H9 (cell line): ENCODE results near the gene PRKAG2. TPM values are rescaled to one million over a fixed set of nuclear protein-coding genes. Genes with fewer than 3 reads are reported as not detected.

Experiments
- DNase-seq: peaks from one replicate; pipeline ENCODE4 v3.0.0-alpha.2; 2017
- H2AFZ ChIP-seq: one replicate; pipeline ENCODE4 v1.6.1; 2013; ENCODE audit warnings: mild to moderate bottlenecking, low read length, control low read depth, moderate library complexity
- H2AK5ac ChIP-seq: 2 replicates; pipeline ENCODE4 v1.6.1; 2013; ENCODE audit warnings: low read length, control low read depth, mixed read lengths; ENCODE audit not compliant: insufficient read length
- H2BK120ac ChIP-seq: one replicate; pipeline ENCODE4 v1.6.1; 2013; ENCODE audit warnings: low read depth, mild to moderate bottlenecking, low read length, control low read depth, inconsistent platforms; ENCODE audit not compliant: poor library complexity, severe bottlenecking
- H2BK12ac ChIP-seq: 2 replicates; pipeline ENCODE4 v1.6.1; 2013; ENCODE audit warnings: low read length, control low read depth, mixed read lengths, low read depth; ENCODE audit not compliant: insufficient read length
- H2BK15ac ChIP-seq: 2 replicates; pipeline ENCODE4 v1.6.1; 2013; ENCODE audit warnings: low read depth, low read length, control low read depth
- H2BK20ac ChIP-seq: one replicate; pipeline ENCODE4 v1.6.1; 2013; ENCODE audit warnings: low read depth, mild to moderate bottlenecking, low read length, control low read depth, inconsistent platforms; ENCODE audit not compliant: poor library complexity, severe bottlenecking
- H2BK5ac ChIP-seq: 2 replicates; pipeline ENCODE4 v1.6.1; 2013; ENCODE audit warnings: low read length, control low read depth, mixed read lengths; ENCODE audit not compliant: insufficient read length
- H3K14ac ChIP-seq: 2 replicates; pipeline ENCODE4 v1.6.1; 2013; ENCODE audit warnings: low read length, control low read depth; ENCODE audit not compliant: insufficient read depth
- H3K18ac ChIP-seq: 2 replicates; pipeline ENCODE4 v1.6.1; 2013; ENCODE audit warnings: low read depth, mild to moderate bottlenecking, mixed read lengths, low read length, control low read depth; ENCODE audit not compliant: insufficient read length
- H3K23ac ChIP-seq: 2 replicates; pipeline ENCODE4 v1.6.1; 2013; ENCODE audit warnings: low read length, control low read depth, mixed read lengths, low read depth; ENCODE audit not compliant: insufficient read length
- H3K23me2 ChIP-seq: 2 replicates; pipeline ENCODE4 v1.6.1; 2013; ENCODE audit warnings: low read depth, mild to moderate bottlenecking, mixed read lengths, low read length, control low read depth; ENCODE audit not compliant: insufficient read length, poor library complexity, severe bottlenecking
- H3K27ac ChIP-seq: 2 replicates; pipeline ENCODE4 v1.5.1; 2013; ENCODE audit warnings: low read length, control low read depth, mixed read lengths, low read depth; ENCODE audit not compliant: insufficient read length
- H3K27me3 ChIP-seq: 2 replicates; pipeline ENCODE4 v1.6.1; 2013; ENCODE audit warnings: low read length, control low read depth, inconsistent platforms; ENCODE audit not compliant: insufficient read depth
- H3K4ac ChIP-seq: 2 replicates; pipeline ENCODE4 v1.6.1; 2013; ENCODE audit warnings: low read depth, mild to moderate bottlenecking, control low read depth, inconsistent platforms, low read length, moderate library complexity
- H3K4me1 ChIP-seq: 2 replicates; pipeline ENCODE4 v1.6.1; 2013; ENCODE audit warnings: low read length, control low read depth, inconsistent platforms; ENCODE audit not compliant: insufficient read depth
- H3K4me2 ChIP-seq: 2 replicates; pipeline ENCODE4 v1.6.1; 2013; ENCODE audit warnings: low read length, control low read depth, mixed read lengths; ENCODE audit not compliant: insufficient read length, insufficient read depth
- H3K56ac ChIP-seq: 2 replicates; pipeline ENCODE4 v1.6.1; 2013; ENCODE audit warnings: low read depth, mild to moderate bottlenecking, mixed read lengths, low read length, control low read depth; ENCODE audit not compliant: insufficient read length
- H3K79me1 ChIP-seq: 2 replicates; pipeline ENCODE4 v1.6.1; 2013; ENCODE audit warnings: low read depth, mild to moderate bottlenecking, moderate library complexity, low read length, control low read depth, inconsistent platforms; ENCODE audit not compliant: insufficient read depth, poor library complexity, severe bottlenecking
- H3K79me2 ChIP-seq: 2 replicates; pipeline ENCODE4 v1.6.1; 2013; ENCODE audit warnings: low read length, control low read depth, inconsistent platforms; ENCODE audit not compliant: insufficient read depth
- H3K9ac ChIP-seq: 2 replicates; pipeline ENCODE4 v1.6.1; 2013; ENCODE audit warnings: low read length, control low read depth, mixed read lengths; ENCODE audit not compliant: insufficient read length; ENCODE audit errors: extremely low read depth
- H3K9me3 ChIP-seq: one replicate; pipeline ENCODE4 v1.6.1; 2013; ENCODE audit warnings: low read depth, low read length, inconsistent platforms; ENCODE audit not compliant: control insufficient read depth
- H3T11ph ChIP-seq: one replicate; pipeline ENCODE4 v1.6.1; 2013; ENCODE audit warnings: mild to moderate bottlenecking, low read length, control low read depth, inconsistent platforms
- H4K20me1 ChIP-seq: one replicate; pipeline ENCODE4 v1.6.1; 2013; ENCODE audit not compliant: control insufficient read depth, insufficient read length, insufficient read depth
- H4K5ac ChIP-seq: 2 replicates; pipeline ENCODE4 v1.6.1; 2013; ENCODE audit warnings: low read depth, mild to moderate bottlenecking, mixed read lengths, low read length, control low read depth; ENCODE audit not compliant: insufficient read length
- H4K8ac ChIP-seq: replicated peaks from 2 replicates; pipeline ENCODE4 v1.6.1; 2013; ENCODE audit warnings: low read length, control low read depth, mixed read lengths, low read depth; ENCODE audit not compliant: insufficient read length
- H4K91ac ChIP-seq: 2 replicates; pipeline ENCODE4 v1.6.1; 2013; ENCODE audit warnings: low read depth, mild to moderate bottlenecking, moderate library complexity, mixed read lengths, low read length, control low read depth; ENCODE audit not compliant: insufficient read length
- H3K27ac Mint-ChIP-seq, 3 experiments: 2 replicates in 2 of 3; 3 replicates in 1 of 3; pipeline ENCODE4 v1.8.0; 2020 to 2021; ENCODE audit warnings: mixed read lengths in 3 of 3, mild to moderate bottlenecking in 1 of 3, moderate library complexity in 1 of 3
- H3K27me3 Mint-ChIP-seq: 2 replicates; pipeline ENCODE4 v1.8.0; 2021; ENCODE audit warnings: low read depth, mild to moderate bottlenecking, moderate library complexity, mixed read lengths
- H3K36me3 Mint-ChIP-seq, 3 experiments: 2 replicates in 2 of 3; 3 replicates in 1 of 3; pipeline ENCODE4 v1.8.0; 2020 to 2021; ENCODE audit warnings: low read depth in 3 of 3, mixed read lengths in 3 of 3; ENCODE audit not compliant: insufficient read depth in 1 of 3
- H3K4me1 Mint-ChIP-seq, 2 experiments: 2 replicates each; pipeline ENCODE4 v1.8.0; 2020; ENCODE audit warnings: mixed read lengths in 2 of 2
- H3K4me3 Mint-ChIP-seq, 2 experiments: 2 replicates in 1 of 2; 3 replicates in 1 of 2; pipeline ENCODE4 v1.8.0; 2020 to 2021; ENCODE audit warnings: mild to moderate bottlenecking in 2 of 2, mixed read lengths in 2 of 2, moderate library complexity in 1 of 2
- H3K9me3 Mint-ChIP-seq, 2 experiments: 2 replicates in 1 of 2; 3 replicates in 1 of 2; pipeline ENCODE4 v1.8.0; 2020; ENCODE audit warnings: mild to moderate bottlenecking in 2 of 2, mixed read lengths in 2 of 2, moderate library complexity in 1 of 2
- CTCF ChIP-seq: fragments of 200-600 bp; sonication (generic); conservative IDR thresholded peaks from 3 replicates; pipeline ENCODE4 v1.8.0; 2021; ENCODE audit warnings: antibody characterized with exemption, mild to moderate bottlenecking
- WGBS: extraction: QIAGEN DNeasy Blood & Tissue Kit; methylation state at CpG from one replicate; pipeline ENCODE4 v1.1.7; 2013; ENCODE audit warnings: missing lambda C conversion rate, low lambda C conversion rate, mixed read lengths; ENCODE audit not compliant: insufficient read length; ENCODE audit errors: extremely low coverage; 5-methylcytosine and 5-hydroxymethylcytosine counted together
- total RNA-seq: library from RNA; stranded (reverse); gene quantifications from 2 replicates; pipeline ENCODE4 v1.2.1, GENCODE V29; 2021

PRKAG2 gene
- total RNA-seq, 1 experiment from 2014 or later, result 11.8 TPM

GRCh38 chr7:151890355-151891004, 13.6 kb upstream of the PRKAG2 start:
- no peaks in the 10 kb centered on the region for H4K20me1 ChIP-seq
- no peak overlapping the region for H4K91ac ChIP-seq
- H3K14ac ChIP-seq, result no peak overlapping the region
- Mint-ChIP-seq H3K27ac (no peak overlapping the region), H3K36me3 (no peaks in the 10 kb centered on the region), H3K27me3 (peaks cover 58% of the 10 kb centered on the region), H3K9me3 (no peaks in the 10 kb centered on the region), H3K4me3 (no peak overlapping the region), H3K4me1 (peaks cover 13 to 30% of the 10 kb centered on the region in 2 experiments; a peak in 3 of 4 replicates)
- H3K4me2 ChIP-seq, result no peak overlapping the region
- WGBS, result no CpG with 5 or more reads among the region's 12 CpGs
- no peaks in the 10 kb centered on the region for H3K79me1 ChIP-seq
- no peaks in the 10 kb centered on the region for H3K27me3 ChIP-seq
- H3T11ph ChIP-seq, result no peak overlapping the region
- DNase-seq, result peak; percentile 27
- no peak overlapping the region for H4K5ac ChIP-seq
- no peak overlapping the region for H2AFZ ChIP-seq
- H3K27ac ChIP-seq, result no peak overlapping the region
- no peaks in the 10 kb centered on the region for H3K4me1 ChIP-seq
- no peak overlapping the region for H3K4ac ChIP-seq
- H2BK20ac ChIP-seq, result no peak overlapping the region
- no peak overlapping the region for H4K8ac ChIP-seq
- H2BK5ac ChIP-seq, result no peak overlapping the region
- H3K23me2 ChIP-seq, result no peaks in the 10 kb centered on the region
- H3K56ac ChIP-seq, result no peak overlapping the region
- no peaks in the 10 kb centered on the region for H3K79me2 ChIP-seq
- H2AK5ac ChIP-seq, result no peak overlapping the region
- H2BK15ac ChIP-seq, result no peak overlapping the region
- TF ChIP-seq CTCF, result no peak
- no peak overlapping the region for H3K23ac ChIP-seq
- H3K18ac ChIP-seq, result no peak overlapping the region
- H2BK12ac ChIP-seq, result no peak overlapping the region
- H3K9me3 ChIP-seq, result no peaks in the 10 kb centered on the region
- no peak overlapping the region for H3K9ac ChIP-seq
- H2BK120ac ChIP-seq, result no peak overlapping the region
